WTC11 (cell line): ENCODE data around the gene SELENOI. TPM values are rescaled to one million over a fixed set of nuclear protein-coding genes. Genes with fewer than 3 reads are reported as not detected.

Experiments used
- ATAC-seq: fragments of 200-7000 bp; cut with Tn5 transposase; 2 replicates; pipeline ENCODE4 v1.10.0; 2021; ENCODE audit warnings: mild to moderate bottlenecking, moderate library complexity
- CTCF ChIA-PET: fragments of 300-600 bp; sonication (Branson Sonifier 250); formaldehyde crosslinking; loops from one replicate; lab custom pipeline; 2021; ENCODE audit warnings: antibody characterized with exemption; lab: Charles Lee
- POLR2A ChIA-PET: fragments of 350-600 bp; sonication (Branson Sonifier 250); formaldehyde crosslinking; loops from one replicate; lab custom pipeline; 2021; ENCODE audit warnings: antibody characterized with exemption; lab: Charles Lee
- DNase-seq: peaks from one replicate; pipeline ENCODE4 v3.0.0; 2021; ENCODE audit warnings: low spot score
- H3K27ac Mint-ChIP-seq: 2 replicates; pipeline ENCODE4 v1.8.0; 2021; ENCODE audit warnings: mixed read lengths
- H3K27me3 Mint-ChIP-seq: 2 replicates; pipeline ENCODE4 v1.8.0; 2021; ENCODE audit warnings: low read depth, mild to moderate bottlenecking, moderate library complexity, mixed read lengths
- H3K36me3 Mint-ChIP-seq: 2 replicates; pipeline ENCODE4 v1.8.0; 2021; ENCODE audit warnings: mixed read lengths
- H3K4me1 Mint-ChIP-seq: 2 replicates; pipeline ENCODE4 v1.8.0; 2022; ENCODE audit warnings: mixed read lengths
- H3K4me3 Mint-ChIP-seq: 2 replicates; pipeline ENCODE4 v1.8.0; 2021; ENCODE audit warnings: mild to moderate bottlenecking, moderate library complexity, mixed read lengths
- H3K9me3 Mint-ChIP-seq: 2 replicates; pipeline ENCODE4 v1.8.0; 2021; ENCODE audit warnings: mixed read lengths
- ATF6 ChIP-seq: sonication (generic); formaldehyde crosslinking; IDR thresholded peaks from 2 replicates; pipeline ENCODE4 v1.8.1; 2023; ENCODE audit warnings: mild to moderate bottlenecking, missing genetic modification reagents
- CBFB ChIP-seq: sonication (generic); formaldehyde crosslinking; IDR thresholded peaks from 2 replicates; pipeline ENCODE4 v1.8.1; 2022; ENCODE audit warnings: mild to moderate bottlenecking, low read depth, missing genetic modification reagents
- FOXK1 ChIP-seq: sonication (generic); formaldehyde crosslinking; IDR thresholded peaks from 2 replicates; pipeline ENCODE4 v1.8.0; 2022; ENCODE audit warnings: mild to moderate bottlenecking, moderate library complexity, missing genetic modification reagents
- IRF1 ChIP-seq: sonication (generic); formaldehyde crosslinking; IDR thresholded peaks from 2 replicates; pipeline ENCODE4 v1.8.0; 2023; ENCODE audit warnings: missing genetic modification reagents
- IRF2 ChIP-seq: sonication (generic); formaldehyde crosslinking; IDR thresholded peaks from 2 replicates; pipeline ENCODE4 v1.8.0; 2022; ENCODE audit warnings: low read depth, missing genetic modification reagents, borderline replicate concordance
- MAX ChIP-seq: sonication (generic); formaldehyde crosslinking; IDR thresholded peaks from 2 replicates; pipeline ENCODE4 v1.8.0; 2022; ENCODE audit warnings: mild to moderate bottlenecking, missing genetic modification reagents
- RELA ChIP-seq: sonication (generic); formaldehyde crosslinking; IDR thresholded peaks from 2 replicates; pipeline ENCODE4 v1.8.1; 2022; ENCODE audit warnings: missing genetic modification reagents, mild to moderate bottlenecking, borderline replicate concordance
- ZBTB43 ChIP-seq: sonication (generic); formaldehyde crosslinking; IDR thresholded peaks from 2 replicates; pipeline ENCODE4 v1.8.1; 2023; ENCODE audit warnings: mild to moderate bottlenecking, missing genetic modification reagents
- ZNF416 ChIP-seq: fragments of 250-450 bp; sonication (Bioruptor Pico); IDR thresholded peaks from 2 replicates; pipeline ENCODE4 v1.9.0; 2021; ENCODE audit warnings: mild to moderate bottlenecking, inconsistent platforms
- total RNA-seq: library from RNA; stranded (reverse); gene quantifications from 3 replicates; pipeline ENCODE4 v1.2.3, GENCODE V29; 2021

SELENOI gene
- total RNA-seq, 1 experiment from 2014 or later: 53.1 TPM

- ATAC-seq: no peak
- POLR2A ChIA-PET: no interaction called here
- Mint-ChIP-seq H3K9me3 (no peaks in the 10 kb centered on the region), H3K36me3 (no peaks in the 10 kb centered on the region), H3K4me1 (peaks cover 12% of the 10 kb centered on the region)
- TF ChIP-seq RELA (CRISPR knock-in tag): no peak
- no peak for TF ChIP-seq MAX (CRISPR knock-in tag)
- TF ChIP-seq, all 79 proteins: peak for 0
- Mint-ChIP-seq H3K27me3 (no peaks in the 10 kb centered on the region; the same call in 1 of the 2 replicates), H3K4me3 (no peak overlapping the region), H3K27ac (no peak overlapping the region)
- CTCF ChIA-PET: no interaction called here
- no peak for DNase-seq
Observed at GRCh38 chr2:26337298-26337697, 8.6 kb upstream of the SELENOI start.

- Mint-ChIP-seq H3K4me3 (no peak overlapping the region), H3K27me3 (no peaks in the 10 kb centered on the region; the same call in 1 of the 2 replicates), H3K36me3 (no peaks in the 10 kb centered on the region), H3K27ac (peak overlapping the region; percentile 14; the same call in 1 of the 2 replicates), H3K9me3 (no peaks in the 10 kb centered on the region), H3K4me1 (peaks cover 14% of the 10 kb centered on the region)
- ChIA-PET CTCF (no interaction called here), POLR2A (no interaction called here)
- DNase-seq (no peak), ATAC-seq (no peak)
- no peak for TF ChIP-seq ATF6 (CRISPR knock-in tag)
- TF ChIP-seq ZNF416 (CRISPR knock-in tag): no peak
- TF ChIP-seq CBFB (CRISPR knock-in tag): no peak
Observed at GRCh38 chr2:26340831-26341230, 5.1 kb upstream of the SELENOI start.

GRCh38 chr2:26344581-26345282 lies 1.2 kb upstream of the SELENOI start:
- no peaks in the 10 kb centered on the region for H3K9me3 Mint-ChIP-seq
- H3K27me3 Mint-ChIP-seq: no peaks in the 10 kb centered on the region
- peak overlapping the region; percentile 98 for H3K4me3 Mint-ChIP-seq
- peak overlapping the region; percentile 100 for H3K27ac Mint-ChIP-seq
- no peak for TF ChIP-seq IRF1
- no peak for TF ChIP-seq FOXK1 (CRISPR knock-in tag)
- TF ChIP-seq ZBTB43 (CRISPR knock-in tag): no peak
- POLR2A ChIA-PET: interaction anchor here (0.6 to 1.4 kb wide), 4 partner anchors 37 to 433 kb away, joined by 3 to 7 read pairs (median 3); partner anchors contain the start of gene RAB10
- CTCF ChIA-PET: interaction anchor here (1.1 to 1.7 kb wide), 2 partner anchors 160 to 173 kb away, joined by 5 to 7 read pairs; no protein-coding TSS in a partner anchor
- DNase-seq (peak; percentile 36), ATAC-seq (no peak)
- no peaks in the 10 kb centered on the region; the same call in 1 of the 2 replicates for H3K36me3 Mint-ChIP-seq
- H3K4me1 Mint-ChIP-seq: peaks cover 27% of the 10 kb centered on the region

GRCh38 chr2:26345283-26345544 lies 729 bp upstream of the SELENOI start:
- Mint-ChIP-seq H3K27me3 (no peaks in the 10 kb centered on the region), H3K9me3 (no peaks in the 10 kb centered on the region), H3K4me1 (peaks cover 24% of the 10 kb centered on the region), H3K36me3 (no peaks in the 10 kb centered on the region; the same call in 1 of the 2 replicates), H3K27ac (peak overlapping the region; percentile 100), H3K4me3 (peak overlapping the region; percentile 98)
- ATAC-seq (no peak), DNase-seq (no peak)
- no peak for TF ChIP-seq IRF2
- ChIA-PET CTCF (interaction anchor here (0.6 to 1.8 kb wide), 6 partner anchors 26 to 174 kb away, joined by 3 to 8 read pairs (median 4); no protein-coding TSS in a partner anchor), POLR2A (interaction anchor here (0.6 to 1.9 kb wide), 10 partner anchors 11 to 433 kb away, joined by 3 to 7 read pairs (median 3); partner anchors contain the start of genes HADHB and RAB10)
